HG03025 (cell line): ENCODE data around the gene ZGPAT.

Source experiments
- ATAC-seq: cut with Tn5 transposase; IDR thresholded peaks from one replicate; pipeline ENCODE4 v1.9.1; 2021; ENCODE audit warnings: mild to moderate bottlenecking, moderate library complexity; ENCODE audit not compliant: unreplicated experiment, low FRiP score

Gene ZGPAT

GRCh38 chr20:63777614-63778013 is 69.8 kb downstream of the ZGPAT start:
- no peak for ATAC-seq

- ATAC-seq = no peak
Measured at GRCh38 chr20:63778034-63778752, 70.4 kb downstream of the ZGPAT start.

GRCh38 chr20:63778857-63779256 is 71.0 kb downstream of the ZGPAT start:
- ATAC-seq = no peak

GRCh38 chr20:63781181-63781580 is 73.3 kb downstream of the ZGPAT start:
- no peak for ATAC-seq

- no peak for ATAC-seq
Measured at GRCh38 chr20:63782051-63782471, 74.2 kb downstream of the ZGPAT start.

- no peak for ATAC-seq
Measured at GRCh38 chr20:63782521-63782971, 74.7 kb downstream of the ZGPAT start.

- no peak for ATAC-seq
Measured at GRCh38 chr20:63783970-63784369, 76.1 kb downstream of the ZGPAT start.

- no peak for ATAC-seq
Measured at GRCh38 chr20:63785691-63786131, 77.9 kb downstream of the ZGPAT start.
